CD4-positive, alpha-beta T cell treated with Interleukin-15 for 4 hours (primary cell): ENCODE results near the gene MLIP.
"Not testable (repeated sequence)": the region's sequence is repeated elsewhere in the genome, so short reads cannot be mapped to it uniquely, and the experiment has no call there.

ENCODE experiments used
- DNase-seq: peaks from one replicate; pipeline ENCODE4 v3.0.0-alpha.2; 2020; ENCODE audit warnings: low spot score

MLIP gene

GRCh38 chr6:54151861-54152260, 40.6 kb downstream of the MLIP start:
- DNase-seq = no peak

GRCh38 chr6:54156650-54157250, 45.5 kb downstream of the MLIP start:
- DNase-seq = no peak

DNA sequence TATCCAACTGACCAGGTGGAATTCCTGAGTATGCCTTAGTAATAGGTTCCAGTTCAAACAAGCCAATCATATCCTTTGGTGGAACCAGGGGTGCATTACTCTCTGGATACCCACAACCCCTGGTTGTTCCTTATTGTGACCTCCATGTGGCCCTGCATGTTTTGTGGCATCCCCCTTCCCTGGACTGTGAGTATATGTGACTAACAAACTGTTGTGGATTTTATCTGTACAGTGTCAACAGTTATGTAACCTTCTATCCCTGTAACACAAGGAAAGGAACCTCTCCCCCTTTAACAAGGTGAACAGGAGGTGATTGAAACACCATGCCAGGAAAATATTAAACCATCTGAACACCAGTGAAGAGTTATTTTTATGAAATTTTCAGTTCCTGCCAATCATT, 46.2 kb downstream of the MLIP start:
- no peak for DNase-seq

- no peak for DNase-seq
These were observed 61.8 kb downstream of the MLIP start for GRCh38 chr6:54173089-54173488.

DNA sequence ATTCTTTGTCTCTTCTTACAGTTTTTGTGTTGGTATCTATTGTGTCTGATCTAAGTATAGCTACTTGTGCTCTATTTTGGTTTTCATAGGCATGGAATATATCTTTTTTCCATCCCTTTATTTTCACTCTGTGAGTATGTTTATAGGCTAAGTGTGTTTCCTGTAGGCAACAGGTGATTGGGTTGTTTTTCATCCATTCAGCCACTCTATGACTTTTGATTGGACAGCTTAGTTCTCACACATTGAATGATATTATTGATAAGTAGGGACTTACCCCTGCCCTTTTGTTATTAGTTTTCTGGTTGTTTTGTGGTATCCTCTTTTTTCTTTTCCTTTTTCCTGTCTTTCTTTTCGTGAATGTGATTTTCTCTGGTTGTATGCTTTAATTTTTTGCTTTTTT, 67.9 kb downstream of the MLIP start:
- DNase-seq = no peak

DNA sequence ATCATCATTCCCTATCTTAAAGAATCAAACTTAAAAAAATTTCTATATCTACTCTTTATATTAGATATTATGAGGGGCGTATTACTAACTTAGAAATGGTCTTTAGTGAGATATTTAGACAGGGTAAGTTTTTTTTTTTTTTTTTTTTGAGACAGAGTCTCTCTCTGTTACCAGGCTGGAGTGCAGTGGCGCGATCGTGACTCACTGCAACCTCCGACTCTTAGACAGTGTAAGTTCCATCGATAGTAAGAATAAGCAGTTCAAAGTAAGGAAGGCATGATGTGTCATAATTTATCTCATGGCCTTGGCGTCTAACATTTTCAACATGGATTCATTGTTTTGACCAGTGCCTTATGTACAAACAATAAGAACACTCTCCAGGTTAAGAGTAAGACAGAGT, 72.4 kb downstream of the MLIP start:
- DNase-seq = no peak

GRCh38 chr6:54185885-54186284, 74.6 kb downstream of the MLIP start:
- no peak for DNase-seq

GRCh38 chr6:54188846-54189245, 77.6 kb downstream of the MLIP start:
- DNase-seq = no peak

- no peak for DNase-seq
These were observed 80.2 kb downstream of the MLIP start for GRCh38 chr6:54191461-54191860.

DNA sequence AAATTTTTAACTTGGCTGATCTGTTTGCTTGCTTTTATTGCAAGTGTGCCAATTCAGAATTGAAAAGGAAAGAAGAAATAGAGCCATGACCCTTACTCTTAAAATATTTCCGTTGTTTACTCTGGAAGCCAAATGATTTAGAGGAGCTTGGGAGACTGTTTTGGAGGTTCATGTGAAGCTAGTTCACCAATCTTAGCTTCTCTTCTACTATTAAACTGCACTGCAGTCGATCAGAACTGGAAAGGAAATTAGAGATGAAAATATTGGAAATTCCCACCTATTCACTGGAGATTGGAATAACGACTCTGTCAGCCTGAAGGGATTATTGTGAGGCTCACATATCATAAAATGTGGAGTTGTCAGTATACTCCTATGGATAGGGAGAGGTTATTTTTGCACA, 81.8 kb downstream of the MLIP start:
- no peak for DNase-seq

DNA sequence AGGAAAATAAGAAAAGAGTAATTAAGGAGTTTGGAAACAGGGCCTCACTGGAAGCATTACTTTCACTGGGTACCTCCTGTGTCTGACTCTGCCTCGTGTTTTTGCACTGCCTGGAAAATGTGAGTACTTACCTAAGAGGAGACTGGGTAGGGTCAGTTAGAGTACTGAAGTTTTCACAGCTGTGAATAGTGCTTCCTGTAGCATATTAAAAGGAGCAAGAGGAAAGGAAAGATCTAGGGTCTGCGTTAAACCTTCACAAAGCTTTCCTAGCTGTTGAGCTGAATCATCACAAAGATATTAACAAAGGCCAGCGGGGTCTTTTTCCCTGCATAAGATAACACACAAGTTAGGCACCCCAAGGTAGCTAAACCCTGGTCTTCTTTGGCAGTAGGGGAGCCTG, 82.3 kb downstream of the MLIP start:
- no peak for DNase-seq

DNA sequence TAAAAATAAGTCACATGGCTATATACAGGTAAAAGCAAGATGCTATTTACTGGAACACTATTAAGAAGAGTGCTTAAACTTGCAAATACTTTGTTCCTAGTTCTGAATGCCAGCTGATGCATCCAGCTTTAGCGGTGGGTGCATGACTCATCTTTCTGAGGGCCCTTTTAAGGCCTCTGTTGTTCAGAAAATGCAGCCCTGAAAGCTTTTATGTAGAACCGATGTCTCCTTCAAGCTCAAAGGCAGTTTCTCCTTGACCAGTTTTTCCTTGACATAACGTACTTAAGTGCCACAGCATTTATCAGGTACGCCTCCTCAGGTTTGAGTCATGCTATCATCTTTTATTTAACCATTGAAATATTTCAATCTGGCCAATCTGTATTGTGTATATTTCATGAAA, 82.8 kb downstream of the MLIP start:
- DNase-seq = no peak

DNA sequence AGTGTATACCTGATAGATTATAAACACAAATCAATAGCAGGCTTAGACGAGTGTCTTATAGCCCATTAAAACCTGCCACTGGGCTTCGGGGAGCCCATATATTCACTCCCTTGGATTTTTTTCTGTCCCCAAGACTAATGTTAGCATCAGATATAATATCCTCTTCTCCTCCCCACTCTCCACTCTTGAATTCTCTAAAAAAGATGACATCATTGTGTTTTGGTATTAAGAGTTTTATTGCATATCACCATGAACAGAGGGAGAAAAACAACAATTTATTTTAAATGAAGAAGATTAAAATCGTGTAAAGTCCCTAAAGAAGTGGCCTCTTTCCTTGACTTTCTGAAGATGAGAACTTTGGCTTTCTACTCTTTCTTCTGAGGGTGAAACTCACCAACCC, 84.4 kb downstream of the MLIP start:
- no peak for DNase-seq

- no peak for DNase-seq
These were observed 85.7 kb downstream of the MLIP start for GRCh38 chr6:54196905-54197304.

- no peak for DNase-seq
These were observed 86.9 kb downstream of the MLIP start for GRCh38 chr6:54198134-54198533.

GRCh38 chr6:54203474-54204035, 92.3 kb downstream of the MLIP start:
- DNase-seq = not testable (repeated sequence)

- no peak for DNase-seq
These were observed 93.8 kb downstream of the MLIP start for GRCh38 chr6:54204921-54205591.

GRCh38 chr6:54206510-54206909, 95.3 kb downstream of the MLIP start:
- no peak for DNase-seq

DNA sequence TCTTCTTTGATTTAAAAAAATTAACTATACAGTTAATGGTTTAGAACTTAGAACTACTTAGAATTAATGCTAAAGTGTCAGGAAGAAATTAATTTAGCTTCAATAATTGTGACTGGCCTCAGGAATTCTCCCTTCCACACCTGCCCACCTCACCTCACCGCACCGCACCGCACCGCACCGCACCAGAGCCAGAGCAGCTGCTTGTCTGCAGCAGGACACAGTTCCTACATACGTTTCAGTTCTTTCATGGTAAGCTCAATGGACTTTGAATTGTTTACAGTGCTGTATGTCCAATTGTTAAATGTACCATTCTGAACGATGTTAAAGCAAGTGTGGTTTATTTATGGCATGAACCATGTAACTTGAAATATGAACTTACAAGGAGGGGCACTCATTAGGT, 98.7 kb downstream of the MLIP start:
- not testable (repeated sequence) for DNase-seq

- DNase-seq = no peak
These were observed 103.0 kb downstream of the MLIP start for GRCh38 chr6:54214286-54214685.

DNA sequence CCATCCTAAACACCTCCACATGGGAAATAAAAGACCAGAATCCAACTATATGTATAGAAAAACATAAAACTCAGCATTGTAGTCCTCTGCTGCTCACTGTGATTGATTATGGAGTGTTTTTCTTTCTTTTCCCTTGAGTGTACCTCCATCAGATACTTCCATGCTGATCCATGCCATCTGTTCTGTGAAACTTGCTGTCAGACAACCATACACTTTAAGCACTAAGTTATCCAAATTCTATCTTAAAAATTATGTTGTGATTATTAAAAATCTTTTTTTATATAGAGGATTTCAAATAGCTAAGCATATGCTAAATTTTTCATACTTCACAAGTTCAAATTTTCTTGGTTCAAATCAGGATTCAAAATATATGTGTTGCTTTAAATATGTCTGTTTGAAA, 105.1 kb downstream of the MLIP start:
- no peak for DNase-seq

- no peak for DNase-seq
These were observed 105.8 kb downstream of the MLIP start for GRCh38 chr6:54217018-54217417.

- no peak for DNase-seq
These were observed 111.0 kb downstream of the MLIP start for GRCh38 chr6:54222217-54222616.

DNA sequence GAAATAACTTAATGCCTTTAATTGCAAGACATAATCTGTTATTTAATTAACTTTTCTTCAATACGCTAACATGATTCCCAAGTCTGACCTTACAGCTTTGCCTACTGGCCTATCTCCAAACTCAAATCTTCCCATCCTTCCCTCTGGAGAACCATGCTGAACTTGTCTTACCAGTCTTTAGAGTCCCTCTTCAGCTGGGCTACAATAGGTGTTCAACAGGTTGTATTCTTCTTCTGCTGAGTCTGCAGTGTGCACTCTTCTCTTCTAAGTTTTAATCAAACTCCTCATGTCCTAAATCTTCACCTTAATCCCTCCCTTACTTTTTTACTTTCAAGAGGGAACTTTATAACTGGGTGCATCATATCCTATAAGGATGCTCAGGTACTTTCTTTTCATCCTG, 121.5 kb downstream of the MLIP start:
- DNase-seq = no peak
